Adipocyte (in vitro differentiated cells): ENCODE results near the gene BACH2.
"Not testable (repeated sequence)": the region's sequence is repeated elsewhere in the genome, so short reads cannot be mapped to it uniquely, and the experiment has no call there.

ENCODE experiments used
- DNase-seq: peaks from one replicate; pipeline ENCODE4 v3.0.0-alpha.2; 2015; ENCODE audit warnings: low read depth
- H3K27me3 ChIP-seq: replicated peaks from 2 replicates; pipeline ENCODE4 v1.7.0; 2013; ENCODE audit warnings: mild to moderate bottlenecking, low read length, moderate library complexity; ENCODE audit not compliant: control insufficient read depth, insufficient read depth
- H3K36me3 ChIP-seq: 2 replicates; pipeline ENCODE4 v1.7.0; 2013; ENCODE audit warnings: low read length, mild to moderate bottlenecking, moderate library complexity; ENCODE audit not compliant: control insufficient read depth, insufficient read depth, severe bottlenecking
- H3K4me1 ChIP-seq: 2 replicates; pipeline ENCODE4 v1.7.0; 2013; ENCODE audit warnings: mild to moderate bottlenecking, low read length, moderate library complexity; ENCODE audit not compliant: control insufficient read depth, insufficient read depth
- H3K4me3 ChIP-seq: 2 replicates; pipeline ENCODE4 v1.7.0; 2013; ENCODE audit warnings: mild to moderate bottlenecking, low read length, moderate library complexity
- H3K9ac ChIP-seq: 2 replicates; pipeline ENCODE4 v1.7.0; 2013; ENCODE audit warnings: mild to moderate bottlenecking, low read length, moderate library complexity
- H3K9me3 ChIP-seq: 2 replicates; pipeline ENCODE4 v1.7.0; 2013; ENCODE audit warnings: mild to moderate bottlenecking, low read length, moderate library complexity; ENCODE audit not compliant: control insufficient read depth

The BACH2 gene

DNA sequence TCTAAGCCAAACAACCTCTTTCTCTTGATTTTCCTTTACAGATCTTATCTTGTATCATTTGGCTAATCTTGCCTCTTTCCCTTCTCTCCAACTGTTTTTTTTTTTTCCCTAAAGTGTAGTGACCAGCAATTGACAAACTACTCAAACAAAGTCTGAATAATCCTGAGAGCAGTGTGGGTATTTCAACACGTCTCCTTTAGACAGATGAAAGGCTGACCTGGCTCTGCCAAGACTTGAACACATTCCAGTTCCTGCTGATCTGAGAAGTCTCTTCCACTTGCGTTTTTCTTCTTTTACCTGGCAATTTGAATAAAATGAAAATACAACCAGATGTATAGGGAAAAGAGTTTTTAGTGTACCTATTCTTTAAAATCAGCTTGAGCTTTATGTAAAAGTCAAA, 234.0 kb downstream of the BACH2 start:
- Histone ChIP-seq H3K27me3 (no peaks in the 10 kb centered on the region), H3K9ac (no peak overlapping the region), H3K4me1 (peaks cover 8% of the 10 kb centered on the region), H3K4me3 (no peak overlapping the region), H3K36me3 (no peaks in the 10 kb centered on the region), H3K9me3 (no peaks in the 10 kb centered on the region)
- no peak for DNase-seq

DNA sequence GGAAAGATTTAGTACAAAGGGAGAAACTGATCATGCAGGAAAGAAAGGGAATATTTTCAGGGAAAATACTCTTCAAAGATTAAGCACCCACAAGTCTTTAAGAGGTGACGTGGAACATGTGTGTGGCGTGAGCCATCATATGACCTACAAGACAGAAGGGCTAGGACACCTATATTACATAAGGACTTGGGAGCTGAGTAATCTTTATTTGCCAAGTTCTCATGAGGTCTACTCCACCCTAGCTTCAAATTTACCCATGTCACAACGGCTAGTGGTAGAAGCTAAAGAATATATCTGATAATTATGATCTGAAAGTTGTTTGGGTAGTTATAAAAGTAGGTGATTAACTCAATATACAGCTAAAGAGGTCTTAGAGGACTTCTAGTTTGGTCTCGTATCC, 234.6 kb downstream of the BACH2 start:
- Histone ChIP-seq H3K9me3 (no peaks in the 10 kb centered on the region), H3K4me3 (no peak overlapping the region), H3K36me3 (no peaks in the 10 kb centered on the region), H3K9ac (no peak overlapping the region), H3K27me3 (no peaks in the 10 kb centered on the region), H3K4me1 (peaks cover 8% of the 10 kb centered on the region)
- no peak for DNase-seq

DNA sequence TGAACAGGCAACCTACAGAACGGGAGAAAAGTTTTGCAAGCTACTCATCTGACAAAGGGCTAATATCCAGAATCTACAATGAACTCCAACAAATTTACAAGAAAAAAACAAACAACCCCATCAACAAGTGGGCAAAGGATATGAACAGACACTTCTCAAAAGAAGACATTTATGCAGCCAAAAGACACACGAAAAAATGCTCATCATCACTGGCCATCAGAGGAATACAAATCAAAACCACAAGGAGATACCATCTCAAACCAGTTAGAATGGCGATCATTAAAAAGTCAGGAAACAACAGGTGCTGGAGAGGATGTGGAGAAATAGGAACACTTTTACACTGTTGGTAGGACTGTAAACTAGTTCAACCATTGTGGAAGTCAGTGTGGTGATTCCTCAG, 237.5 kb downstream of the BACH2 start:
- H3K9me3 ChIP-seq, DNase-seq, H3K27me3 ChIP-seq, H3K4me1 ChIP-seq, H3K9ac ChIP-seq, H3K4me3 ChIP-seq, H3K36me3 ChIP-seq: not testable (repeated sequence)

DNA sequence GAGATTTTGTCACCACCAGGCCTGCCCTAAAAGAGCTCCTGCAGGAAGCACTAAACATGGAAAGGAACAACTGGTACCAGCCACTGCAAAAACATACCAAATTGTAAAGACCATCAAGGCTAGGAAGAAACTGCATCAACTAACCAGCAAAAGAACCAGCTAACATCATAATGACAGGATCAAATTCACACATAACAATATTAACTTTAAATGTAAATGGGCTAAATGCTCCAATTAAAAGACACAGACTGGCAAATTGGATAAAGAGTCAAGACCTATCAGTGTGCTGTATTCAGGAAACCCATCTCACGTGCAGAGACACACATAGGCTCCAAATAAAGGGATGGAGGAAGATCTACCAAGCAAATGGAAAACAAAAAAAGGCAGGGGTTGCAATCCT, 240.7 kb downstream of the BACH2 start:
- H3K4me1 ChIP-seq, H3K36me3 ChIP-seq, H3K27me3 ChIP-seq, H3K9me3 ChIP-seq, H3K4me3 ChIP-seq, DNase-seq, H3K9ac ChIP-seq: not testable (repeated sequence)

DNA sequence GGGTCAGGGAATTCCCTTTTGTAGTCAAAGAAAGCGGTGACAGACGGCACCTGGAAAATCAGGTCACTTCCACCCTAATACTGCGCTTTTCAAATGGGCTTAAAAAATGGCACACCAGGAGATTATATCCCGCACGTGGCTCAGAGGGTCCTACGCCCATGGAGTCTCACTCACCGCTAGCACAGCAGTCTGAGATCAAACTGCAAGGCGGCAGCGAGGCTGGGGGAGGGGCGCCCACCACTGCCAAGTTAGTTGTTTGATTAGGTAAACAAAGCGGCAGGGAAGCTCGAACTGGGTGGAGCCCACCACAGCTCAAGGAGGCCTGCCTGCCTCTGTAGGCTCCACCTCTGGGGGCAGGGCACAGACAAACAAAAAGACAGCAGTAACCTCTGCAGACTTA, 242.4 kb downstream of the BACH2 start:
- DNase-seq, H3K27me3 ChIP-seq, H3K4me1 ChIP-seq, H3K9ac ChIP-seq, H3K9me3 ChIP-seq, H3K4me3 ChIP-seq, H3K36me3 ChIP-seq: not testable (repeated sequence)

DNA sequence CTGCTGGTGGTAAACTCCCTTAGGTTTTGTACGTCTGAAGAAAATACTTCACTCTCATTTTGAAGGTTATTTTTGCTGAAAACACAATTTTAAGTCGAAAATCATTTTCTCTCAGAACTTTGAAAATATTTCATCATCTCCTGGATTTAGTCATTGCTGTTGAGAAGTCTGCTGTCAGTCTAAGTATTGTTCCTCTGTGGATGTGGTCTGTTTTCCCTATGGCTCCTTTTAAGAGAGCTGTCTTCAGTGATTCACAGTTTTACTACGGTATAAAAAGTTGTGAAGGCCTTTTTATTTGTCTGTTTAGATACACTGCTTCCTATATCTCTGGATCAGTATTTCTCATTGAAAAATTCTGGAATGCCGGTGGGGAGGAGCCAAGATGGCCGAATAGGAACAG, 243.0 kb downstream of the BACH2 start:
- H3K9ac ChIP-seq = no peak overlapping the region

DNA sequence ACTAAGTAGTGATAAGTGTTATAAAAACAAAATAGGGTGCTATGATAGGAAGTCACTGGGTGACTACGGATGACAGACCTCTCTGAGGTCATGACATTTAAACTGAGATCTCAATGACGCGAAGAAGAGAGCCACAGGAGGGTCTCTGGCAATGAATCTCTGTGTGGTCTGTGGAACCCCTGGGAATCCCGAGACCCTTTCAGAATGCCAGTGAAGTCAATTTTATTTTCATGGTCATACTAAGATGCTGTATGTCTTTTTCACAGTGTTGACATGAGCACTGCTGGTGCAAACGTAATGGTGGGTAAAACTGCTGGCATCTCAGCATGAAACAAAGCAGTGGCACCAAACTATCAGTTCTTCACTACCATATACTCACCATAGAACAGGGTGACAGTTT, 247.3 kb downstream of the BACH2 start:
- H3K4me1 ChIP-seq = peaks cover 9% of the 10 kb centered on the region
- no peak overlapping the region for H3K4me3 ChIP-seq
- H3K9ac ChIP-seq = no peak overlapping the region
- DNase-seq = no peak
- no peaks in the 10 kb centered on the region for H3K36me3 ChIP-seq
- no peaks in the 10 kb centered on the region for H3K27me3 ChIP-seq
- no peaks in the 10 kb centered on the region for H3K9me3 ChIP-seq

More for the DNA sequence above, 243.0 kb downstream of the BACH2 start:
- H3K27me3 ChIP-seq = no peaks in the 10 kb centered on the region
- H3K9me3 ChIP-seq = no peaks in the 10 kb centered on the region
- DNase-seq = no peak
- H3K4me3 ChIP-seq = no peak overlapping the region
- H3K36me3 ChIP-seq = no peaks in the 10 kb centered on the region
- H3K4me1 ChIP-seq = no peaks in the 10 kb centered on the region

DNA sequence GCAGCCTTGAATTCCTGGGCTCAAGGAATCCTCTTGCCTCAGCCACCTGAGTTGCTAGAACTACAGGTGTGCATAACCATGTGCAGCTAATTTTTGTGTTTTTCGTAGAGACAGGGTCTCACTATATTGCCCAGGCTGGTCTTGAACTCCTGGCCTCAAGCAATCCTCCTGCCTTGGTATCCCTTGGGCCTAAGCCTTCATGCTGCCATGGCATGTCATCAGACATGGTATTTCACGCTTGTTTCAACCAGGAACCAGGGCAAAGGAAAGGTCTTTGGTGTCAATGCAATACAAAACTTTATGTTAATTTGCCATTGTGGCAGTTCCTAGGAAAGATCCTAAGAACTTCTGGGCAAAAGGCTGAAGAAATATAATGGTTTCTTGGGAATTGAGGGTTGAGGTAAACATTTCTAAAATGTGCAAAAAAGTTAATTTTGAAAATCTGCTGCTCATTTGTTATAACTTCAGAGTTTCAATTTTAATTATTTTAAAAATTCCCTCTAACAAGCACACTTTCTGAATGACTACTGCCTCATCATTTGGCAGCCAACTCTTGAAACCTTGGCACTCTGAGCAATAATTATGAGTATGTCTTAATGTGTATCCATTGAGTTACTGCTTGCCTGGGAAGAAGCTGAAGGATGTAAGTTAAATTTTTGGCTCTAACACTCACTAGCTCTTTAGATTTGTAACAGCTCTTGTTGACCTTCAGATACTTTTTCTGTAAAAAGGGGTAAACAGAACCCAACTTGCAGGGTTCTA, 248.3 kb downstream of the BACH2 start:
- no peaks in the 10 kb centered on the region for H3K9me3 ChIP-seq
- H3K9ac ChIP-seq = no peak overlapping the region
- no peak overlapping the region for H3K4me3 ChIP-seq
- peaks cover 12% of the 10 kb centered on the region for H3K4me1 ChIP-seq
- no peaks in the 10 kb centered on the region for H3K27me3 ChIP-seq
- no peak for DNase-seq
- no peaks in the 10 kb centered on the region for H3K36me3 ChIP-seq

DNA sequence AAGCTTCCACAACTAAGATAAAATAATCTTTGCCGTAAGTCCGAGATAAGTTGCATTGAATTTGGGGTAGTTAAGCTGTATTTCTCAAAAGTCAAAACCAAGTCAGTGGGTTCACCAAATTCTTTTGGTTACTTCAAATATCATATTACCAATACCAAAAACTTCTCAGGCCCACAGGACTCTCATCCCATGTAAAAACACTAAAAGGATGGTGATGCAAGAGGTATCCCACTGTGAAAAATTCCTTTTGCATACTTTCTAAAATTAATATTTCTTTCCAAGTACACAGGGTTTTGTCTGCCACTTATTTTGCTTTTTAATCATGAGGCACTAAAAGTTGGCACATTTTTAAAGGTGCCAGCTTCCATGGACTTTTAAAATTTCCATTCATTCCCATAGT, 251.1 kb downstream of the BACH2 start:
- no peak for DNase-seq
- H3K4me3 ChIP-seq = no peak overlapping the region
- no peak overlapping the region for H3K9ac ChIP-seq
- no peaks in the 10 kb centered on the region for H3K9me3 ChIP-seq
- H3K36me3 ChIP-seq = no peaks in the 10 kb centered on the region
- peaks cover 16% of the 10 kb centered on the region for H3K4me1 ChIP-seq
- H3K27me3 ChIP-seq = no peaks in the 10 kb centered on the region

DNA sequence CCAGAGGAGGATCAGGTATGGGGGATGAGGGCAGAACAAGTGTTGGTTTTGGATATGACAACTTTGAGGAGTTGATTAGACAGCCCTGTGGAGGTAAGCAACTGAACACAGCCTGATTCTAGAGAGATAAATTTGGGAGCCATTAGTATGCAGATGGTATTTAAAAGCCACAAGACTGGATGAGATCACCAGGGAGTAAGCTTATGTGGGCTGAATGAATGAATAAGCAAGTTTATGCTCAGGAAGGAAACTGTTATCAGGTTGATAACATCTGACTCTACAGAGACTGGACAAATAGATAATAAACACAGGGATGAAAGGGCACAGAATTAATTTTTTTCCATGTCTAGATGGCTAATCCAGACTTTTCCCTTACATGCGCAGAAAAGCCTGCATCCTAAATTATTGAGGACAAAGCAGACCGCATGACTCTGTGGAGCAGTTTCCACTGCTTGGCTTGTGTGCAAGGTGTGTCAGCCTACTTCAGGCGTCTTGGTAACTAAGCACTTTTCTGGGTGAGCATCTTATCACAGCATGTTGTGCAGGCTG, 251.7 kb downstream of the BACH2 start:
- peaks cover 22% of the 10 kb centered on the region for H3K4me1 ChIP-seq
- H3K36me3 ChIP-seq = no peaks in the 10 kb centered on the region
- H3K9me3 ChIP-seq = no peaks in the 10 kb centered on the region
- no peak for DNase-seq
- H3K9ac ChIP-seq = no peak overlapping the region
- no peaks in the 10 kb centered on the region for H3K27me3 ChIP-seq
- no peak overlapping the region for H3K4me3 ChIP-seq

DNA sequence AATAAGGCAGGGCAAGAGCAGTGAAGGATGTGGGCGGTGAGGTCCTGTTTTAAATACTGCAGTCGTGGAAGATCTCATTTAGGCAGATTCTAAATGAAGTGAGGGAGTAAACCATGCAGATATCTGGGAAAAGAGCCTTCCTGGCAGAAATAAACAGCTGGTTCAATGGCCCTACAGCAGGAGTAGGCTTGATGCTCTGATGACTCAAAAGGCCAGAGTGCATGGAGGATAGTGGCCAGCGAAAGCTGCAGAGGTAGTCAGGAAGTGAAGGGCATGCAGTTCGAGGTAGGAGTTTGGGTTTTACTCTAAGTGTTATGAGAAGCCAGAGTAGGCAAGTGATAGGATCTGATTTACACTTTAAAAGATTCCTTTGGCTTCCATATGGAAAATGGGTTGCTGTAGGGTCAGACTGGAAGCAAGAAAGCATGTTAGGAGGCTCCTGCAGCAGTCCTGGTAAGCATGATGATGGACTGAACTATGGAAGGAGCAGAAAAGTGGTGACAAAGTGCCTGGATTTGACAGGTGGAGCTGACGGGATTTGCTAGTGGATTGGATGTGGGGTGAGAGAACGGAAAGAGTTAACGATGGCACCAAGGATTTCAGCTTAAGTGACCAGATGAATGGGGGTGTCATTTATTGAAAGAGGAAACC, 252.3 kb downstream of the BACH2 start:
- Histone ChIP-seq H3K4me1 (peaks cover 28% of the 10 kb centered on the region), H3K36me3 (no peaks in the 10 kb centered on the region), H3K4me3 (no peak overlapping the region), H3K9ac (no peak overlapping the region), H3K9me3 (no peaks in the 10 kb centered on the region), H3K27me3 (no peaks in the 10 kb centered on the region)
- no peak for DNase-seq
